ENCODE data around the gene CCDC146. TPM values are rescaled to one million over a fixed set of nuclear protein-coding genes. Genes with fewer than 3 reads are reported as not detected.

The CCDC146 gene
- total and polyA plus RNA-seq, 9 of the 15 experiments (the other 6 are each of a cell fraction or from before 2014, with no cell fraction given): 0.10 to 0.98 (median 0.26) TPM; not detected in 1

GRCh38 chr7:77232467-77232866 is 110.1 kb downstream of the CCDC146 start:
- peaks cover 4 to 14% of the 10 kb centered on the region in 2 experiments; a peak in 4 of 5 replicates for H3K27me3 ChIP-seq (ENCODE audit: control insufficient read depth in 2 of 2, insufficient read depth in 2 of 2, low read length in 2 of 2)
- intact Hi-C loops (cut with micrococcal nuclease): no loop called here
- H3K4me2 ChIP-seq (ENCODE audit: insufficient read depth, low read length): no peak overlapping the region
- no peak for ATAC-seq
- H3K9me3 ChIP-seq (replicated peaks; ENCODE audit: control insufficient read depth, insufficient read depth, low read depth, low read length): no peaks in the 10 kb centered on the region
- no peak overlapping the region for H2AFZ ChIP-seq (ENCODE audit: low read depth, low read length)
- H3K9me1 ChIP-seq (ENCODE audit: control insufficient read depth, insufficient read depth, low read length): no peaks in the 10 kb centered on the region
- H3K27ac ChIP-seq (ENCODE audit: extremely low read depth, low read depth, low read length): no peak overlapping the region
- no TSS peak for BruUV-seq (replicated peaks)
- no peaks in the 10 kb centered on the region for H3K4me1 ChIP-seq (replicated peaks in 1 of 2; ENCODE audit: control insufficient read depth in 2 of 2, insufficient read depth in 2 of 2, low read length in 2 of 2)
- no peak for FAIRE-seq
- no peaks in the 10 kb centered on the region for H3K79me2 ChIP-seq (ENCODE audit: control insufficient read depth, insufficient read depth, low read length)
- no peak overlapping the region for H3K4me3 ChIP-seq
- H4K20me1 ChIP-seq (replicated peaks; ENCODE audit: control insufficient read depth, insufficient read depth, low read length): no peaks in the 10 kb centered on the region
- H3K9ac ChIP-seq (ENCODE audit: insufficient read depth in 1 of 2, low read depth in 2 of 2, low read length in 2 of 2): no peak overlapping the region
- DNase-seq (ENCODE audit: extremely low read depth in 1 of 4, low spot score in 3 of 4): no peak
- in situ Hi-C loops (cut with MboI): loop anchor here (25.0 kb wide), 1 partner anchor 595 kb away; the partner anchor contains the start of gene POMZP3
- WGBS (ENCODE audit: insufficient coverage, low coverage, missing lambda C conversion rate): 3% methylated on average over 2 of the region's 2 CpGs
- no peaks in the 10 kb centered on the region for H3K36me3 ChIP-seq (ENCODE audit: control insufficient read depth, insufficient read depth, low read length)
- CTCF ChIA-PET (ENCODE audit: low intra/inter-chr PET ratio): no interaction called here
- POLR2A ChIA-PET: interaction anchor here (0.6 kb wide), 1 partner anchor 405 kb away, joined by 3 read pairs; no protein-coding TSS in a partner anchor
- no peak for TF ChIP-seq TEAD1 (CRISPR knock-in tag; IDR thresholded peaks at IDR 0.05)
- no peak for TF ChIP-seq ZNF146 (CRISPR knock-in tag; IDR thresholded peaks at IDR 0.05; ENCODE audit: unreplicated experiment)
- TF ChIP-seq RB1 (IDR thresholded peaks at IDR 0.05; ENCODE audit: low read depth): no peak
- no peak for TF ChIP-seq MAZ (CRISPR knock-in tag; conservative IDR thresholded peaks at IDR 0.05 in 1 of 2, IDR thresholded peaks at IDR 0.05 in 1 of 2)
- no peak for TF ChIP-seq SMAD2 (IDR thresholded peaks at IDR 0.05; ENCODE audit: low read depth, low read length)
- no peak for TF ChIP-seq ZNF124 (CRISPR knock-in tag; IDR thresholded peaks at IDR 0.05)
- TF ChIP-seq, protein P1, sequence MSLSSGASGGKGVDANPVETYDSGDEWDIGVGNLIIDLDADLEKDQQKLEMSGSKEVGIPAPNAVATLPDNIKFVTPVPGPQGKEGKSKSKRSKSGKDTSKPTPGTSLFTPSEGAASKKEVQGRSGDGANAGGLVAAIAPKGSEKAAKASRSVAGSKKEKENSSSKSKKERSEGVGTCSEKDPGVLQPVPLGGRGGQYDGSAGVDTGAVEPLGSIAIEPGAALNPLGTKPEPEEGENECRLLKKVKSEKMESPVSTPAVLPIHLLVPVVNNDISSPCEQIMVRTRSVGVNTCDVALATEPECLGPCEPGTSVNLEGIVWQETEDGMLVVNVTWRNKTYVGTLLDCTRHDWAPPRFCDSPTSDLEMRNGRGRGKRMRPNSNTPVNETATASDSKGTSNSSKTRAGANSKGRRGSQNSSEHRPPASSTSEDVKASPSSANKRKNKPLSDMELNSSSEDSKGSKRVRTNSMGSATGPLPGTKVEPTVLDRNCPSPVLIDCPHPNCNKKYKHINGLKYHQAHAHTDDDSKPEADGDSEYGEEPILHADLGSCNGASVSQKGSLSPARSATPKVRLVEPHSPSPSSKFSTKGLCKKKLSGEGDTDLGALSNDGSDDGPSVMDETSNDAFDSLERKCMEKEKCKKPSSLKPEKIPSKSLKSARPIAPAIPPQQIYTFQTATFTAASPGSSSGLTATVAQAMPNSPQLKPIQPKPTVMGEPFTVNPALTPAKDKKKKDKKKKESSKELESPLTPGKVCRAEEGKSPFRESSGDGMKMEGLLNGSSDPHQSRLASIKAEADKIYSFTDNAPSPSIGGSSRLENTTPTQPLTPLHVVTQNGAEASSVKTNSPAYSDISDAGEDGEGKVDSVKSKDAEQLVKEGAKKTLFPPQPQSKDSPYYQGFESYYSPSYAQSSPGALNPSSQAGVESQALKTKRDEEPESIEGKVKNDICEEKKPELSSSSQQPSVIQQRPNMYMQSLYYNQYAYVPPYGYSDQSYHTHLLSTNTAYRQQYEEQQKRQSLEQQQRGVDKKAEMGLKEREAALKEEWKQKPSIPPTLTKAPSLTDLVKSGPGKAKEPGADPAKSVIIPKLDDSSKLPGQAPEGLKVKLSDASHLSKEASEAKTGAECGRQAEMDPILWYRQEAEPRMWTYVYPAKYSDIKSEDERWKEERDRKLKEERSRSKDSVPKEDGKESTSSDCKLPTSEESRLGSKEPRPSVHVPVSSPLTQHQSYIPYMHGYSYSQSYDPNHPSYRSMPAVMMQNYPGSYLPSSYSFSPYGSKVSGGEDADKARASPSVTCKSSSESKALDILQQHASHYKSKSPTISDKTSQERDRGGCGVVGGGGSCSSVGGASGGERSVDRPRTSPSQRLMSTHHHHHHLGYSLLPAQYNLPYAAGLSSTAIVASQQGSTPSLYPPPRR (CRISPR knock-in tag; IDR thresholded peaks at IDR 0.05; ENCODE audit: borderline replicate concordance): no peak
- TF ChIP-seq ZNF707 (CRISPR knock-in tag; conservative IDR thresholded peaks at IDR 0.05): no peak
- no peak for TF ChIP-seq CBX3 (IDR thresholded peaks at IDR 0.05; ENCODE audit: borderline replicate concordance in 1 of 2, low read length in 2 of 2)
- no peak for TF ChIP-seq FOS (IDR thresholded peaks at IDR 0.05; ENCODE audit: extremely low read depth, insufficient read length)
- no peak for TF ChIP-seq BMI1 (IDR thresholded peaks at IDR 0.05; ENCODE audit: low read length)
- TF ChIP-seq, protein P2, sequence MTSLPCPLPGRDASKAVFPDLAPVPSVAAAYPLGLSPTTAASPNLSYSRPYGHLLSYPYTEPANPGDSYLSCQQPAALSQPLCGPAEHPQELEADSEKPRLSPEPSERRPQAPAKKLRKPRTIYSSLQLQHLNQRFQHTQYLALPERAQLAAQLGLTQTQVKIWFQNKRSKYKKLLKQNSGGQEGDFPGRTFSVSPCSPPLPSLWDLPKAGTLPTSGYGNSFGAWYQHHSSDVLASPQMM (CRISPR knock-in tag; IDR thresholded peaks at IDR 0.05): no peak
- TF ChIP-seq, protein P3, sequence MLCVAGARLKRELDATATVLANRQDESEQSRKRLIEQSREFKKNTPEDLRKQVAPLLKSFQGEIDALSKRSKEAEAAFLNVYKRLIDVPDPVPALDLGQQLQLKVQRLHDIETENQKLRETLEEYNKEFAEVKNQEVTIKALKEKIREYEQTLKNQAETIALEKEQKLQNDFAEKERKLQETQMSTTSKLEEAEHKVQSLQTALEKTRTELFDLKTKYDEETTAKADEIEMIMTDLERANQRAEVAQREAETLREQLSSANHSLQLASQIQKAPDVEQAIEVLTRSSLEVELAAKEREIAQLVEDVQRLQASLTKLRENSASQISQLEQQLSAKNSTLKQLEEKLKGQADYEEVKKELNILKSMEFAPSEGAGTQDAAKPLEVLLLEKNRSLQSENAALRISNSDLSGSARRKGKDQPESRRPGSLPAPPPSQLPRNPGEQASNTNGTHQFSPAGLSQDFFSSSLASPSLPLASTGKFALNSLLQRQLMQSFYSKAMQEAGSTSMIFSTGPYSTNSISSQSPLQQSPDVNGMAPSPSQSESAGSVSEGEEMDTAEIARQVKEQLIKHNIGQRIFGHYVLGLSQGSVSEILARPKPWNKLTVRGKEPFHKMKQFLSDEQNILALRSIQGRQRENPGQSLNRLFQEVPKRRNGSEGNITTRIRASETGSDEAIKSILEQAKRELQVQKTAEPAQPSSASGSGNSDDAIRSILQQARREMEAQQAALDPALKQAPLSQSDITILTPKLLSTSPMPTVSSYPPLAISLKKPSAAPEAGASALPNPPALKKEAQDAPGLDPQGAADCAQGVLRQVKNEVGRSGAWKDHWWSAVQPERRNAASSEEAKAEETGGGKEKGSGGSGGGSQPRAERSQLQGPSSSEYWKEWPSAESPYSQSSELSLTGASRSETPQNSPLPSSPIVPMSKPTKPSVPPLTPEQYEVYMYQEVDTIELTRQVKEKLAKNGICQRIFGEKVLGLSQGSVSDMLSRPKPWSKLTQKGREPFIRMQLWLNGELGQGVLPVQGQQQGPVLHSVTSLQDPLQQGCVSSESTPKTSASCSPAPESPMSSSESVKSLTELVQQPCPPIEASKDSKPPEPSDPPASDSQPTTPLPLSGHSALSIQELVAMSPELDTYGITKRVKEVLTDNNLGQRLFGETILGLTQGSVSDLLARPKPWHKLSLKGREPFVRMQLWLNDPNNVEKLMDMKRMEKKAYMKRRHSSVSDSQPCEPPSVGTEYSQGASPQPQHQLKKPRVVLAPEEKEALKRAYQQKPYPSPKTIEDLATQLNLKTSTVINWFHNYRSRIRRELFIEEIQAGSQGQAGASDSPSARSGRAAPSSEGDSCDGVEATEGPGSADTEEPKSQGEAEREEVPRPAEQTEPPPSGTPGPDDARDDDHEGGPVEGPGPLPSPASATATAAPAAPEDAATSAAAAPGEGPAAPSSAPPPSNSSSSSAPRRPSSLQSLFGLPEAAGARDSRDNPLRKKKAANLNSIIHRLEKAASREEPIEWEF (CRISPR knock-in tag; IDR thresholded peaks at IDR 0.05): no peak

Data from K562 (cell line).